ENCODE data around the gene MAPRE2.

The MAPRE2 gene

GRCh38 chr18:35186291-35187034, 145.2 kb downstream of the MAPRE2 start:
- DNase-seq = no peak

- DNase-seq = no peak
Measured at GRCh38 chr18:35189510-35189909, 148.3 kb downstream of the MAPRE2 start.

GRCh38 chr18:35190948-35191697, 149.9 kb downstream of the MAPRE2 start:
- DNase-seq = no peak

GRCh38 chr18:35191698-35192025, 150.4 kb downstream of the MAPRE2 start:
- no peak for DNase-seq

- DNase-seq = no peak
Measured at GRCh38 chr18:35192415-35192814, 151.2 kb downstream of the MAPRE2 start.
